GM11168 (cell line): ENCODE results near the gene GPX4.

Experiments used
- in situ Hi-C: fragments of 300-500 bp; cut with MboI; formaldehyde crosslinking; loops from one replicate; pipeline ENCODE4 v1.12.0; 2022; ENCODE audit warnings: low sequenced_read_pairs; ENCODE audit not compliant: unreplicated experiment

GPX4 gene

GRCh38 chr19:1145635-1146411, 42.0 kb downstream of the GPX4 start:
- in situ Hi-C loops = no loop called here

DNA sequence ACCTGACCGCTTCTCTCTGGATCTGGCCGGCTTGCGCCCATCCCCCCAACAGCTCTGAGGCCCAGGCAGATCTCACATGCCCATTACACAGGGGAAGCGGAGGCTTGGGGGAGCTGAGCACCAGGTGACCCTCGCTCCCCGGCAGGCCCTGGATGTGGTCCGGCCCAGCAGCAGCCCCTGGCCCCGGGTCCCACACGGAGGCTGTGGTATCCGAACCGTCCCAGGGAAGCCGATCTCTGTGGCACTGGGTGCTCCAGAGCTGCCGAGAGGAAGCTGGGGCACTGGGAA, 42.6 kb downstream of the GPX4 start:
- in situ Hi-C loops = no loop called here

DNA sequence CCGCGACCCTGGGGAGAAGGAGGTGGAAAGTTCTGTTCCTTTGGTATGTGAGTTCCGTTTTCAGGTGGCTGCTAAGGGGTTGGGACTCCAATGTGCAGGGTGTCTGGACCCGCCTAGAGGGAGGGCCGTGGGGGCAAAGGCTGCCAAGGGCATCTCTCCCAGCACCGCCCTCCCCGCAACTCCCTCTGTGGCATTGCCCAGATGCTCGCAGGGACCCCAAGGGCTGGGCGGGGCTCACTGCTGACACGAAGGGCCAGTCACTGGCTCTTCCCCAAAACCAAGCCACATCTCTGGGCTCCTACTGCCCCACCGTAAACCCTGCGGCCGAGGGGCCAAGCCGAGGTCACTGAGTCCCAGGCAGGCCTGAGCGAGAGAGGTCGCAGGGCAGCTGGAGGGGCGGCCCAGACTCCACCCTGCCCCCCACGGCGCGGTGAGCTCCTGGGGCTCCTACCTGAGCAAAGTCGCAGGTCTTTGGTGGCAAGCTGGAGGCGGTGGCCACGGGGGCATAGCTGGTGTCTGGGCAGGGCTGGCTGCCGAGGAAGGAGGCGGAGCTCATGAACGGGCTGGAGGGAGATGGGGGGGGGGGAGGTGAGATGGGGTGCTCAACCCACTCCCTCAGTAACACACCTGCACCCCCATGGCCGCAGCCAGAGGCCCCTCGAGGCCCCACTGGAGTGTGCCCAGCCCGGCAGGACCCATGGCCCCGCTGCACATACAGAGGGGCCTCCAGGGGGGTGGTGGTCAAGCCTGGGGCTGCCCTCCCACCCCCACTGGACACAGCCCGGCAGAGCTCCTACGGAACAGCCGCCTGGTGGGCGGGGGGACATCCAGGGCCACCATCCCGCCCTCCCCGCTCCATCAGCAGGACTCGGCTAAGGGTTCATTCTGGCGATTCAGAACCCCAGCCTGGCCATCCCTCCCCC, 43.3 kb downstream of the GPX4 start:
- in situ Hi-C loops = no loop called here

DNA sequence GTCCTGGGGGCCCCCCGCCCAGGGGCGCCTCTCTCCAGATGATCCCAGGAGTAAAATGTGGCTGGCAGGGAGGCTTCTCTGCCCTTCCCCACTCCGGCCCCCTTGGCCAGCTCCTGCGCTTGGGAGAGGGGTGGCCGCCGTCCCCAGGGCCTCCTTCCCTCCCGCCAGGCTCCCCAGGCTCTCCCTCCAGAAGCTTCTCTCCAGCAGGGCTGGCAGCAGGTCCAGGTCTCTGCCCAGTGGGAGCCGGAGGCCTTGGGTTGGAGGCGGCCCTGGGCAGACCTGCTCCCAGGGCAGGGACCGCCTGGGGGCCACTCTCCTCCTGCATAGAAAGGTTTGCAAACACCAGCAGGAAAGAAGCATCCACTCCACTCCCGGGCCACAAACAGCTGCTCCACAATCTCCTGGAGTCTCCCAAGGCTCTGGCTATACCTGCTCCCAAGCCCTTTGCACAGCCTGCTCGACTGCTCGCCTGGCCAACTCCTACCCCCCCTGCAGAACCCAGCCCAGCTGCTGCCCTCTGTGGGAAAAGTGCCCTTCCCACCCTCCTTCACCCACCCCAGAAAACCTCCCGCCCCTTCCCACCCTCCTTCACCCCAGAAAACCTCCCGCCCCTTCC, 44.2 kb downstream of the GPX4 start:
- in situ Hi-C loops = no loop called here

DNA sequence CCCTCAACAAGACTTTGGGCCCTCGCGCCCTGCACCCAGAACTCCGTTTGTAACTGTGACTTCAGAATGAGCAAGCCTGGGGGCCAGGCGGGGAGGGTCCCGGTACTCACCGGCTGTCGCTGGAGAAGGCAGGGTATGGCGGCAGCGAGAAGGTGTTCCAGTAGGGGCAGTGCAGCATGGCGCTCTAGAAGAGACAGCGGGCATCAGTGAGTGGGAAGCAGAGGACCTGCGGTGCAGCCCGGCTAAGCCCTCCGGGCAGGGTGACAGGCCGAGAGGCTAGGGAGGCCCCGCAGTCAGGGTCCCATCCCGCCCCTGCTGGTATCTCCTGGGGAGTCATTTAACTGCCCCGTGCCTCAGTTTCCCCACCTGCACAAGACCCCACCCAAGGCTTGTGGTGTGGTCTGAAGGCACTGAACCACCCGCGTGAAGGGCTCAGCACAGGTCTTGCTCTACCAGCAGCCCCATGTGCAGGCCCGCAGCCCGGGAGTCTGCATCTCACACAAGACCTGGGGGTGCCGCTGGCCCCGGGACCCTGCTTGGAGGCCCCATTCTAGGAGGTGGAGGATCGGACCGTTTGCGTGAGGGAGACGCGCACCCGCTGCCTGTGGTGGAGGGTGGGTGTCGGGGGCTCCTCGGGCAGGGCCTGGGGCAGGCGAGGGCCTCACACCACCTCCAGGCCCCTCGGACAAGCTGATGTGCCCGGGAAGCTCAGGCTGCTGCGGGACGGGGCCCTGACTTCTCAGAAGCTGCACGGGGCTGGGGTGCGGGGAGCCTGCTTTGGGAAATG, 45.7 kb downstream of the GPX4 start:
- in situ Hi-C loops = loop anchor here (10.0 kb wide), 1 partner anchor 415 kb away; no protein-coding TSS in a partner anchor

DNA sequence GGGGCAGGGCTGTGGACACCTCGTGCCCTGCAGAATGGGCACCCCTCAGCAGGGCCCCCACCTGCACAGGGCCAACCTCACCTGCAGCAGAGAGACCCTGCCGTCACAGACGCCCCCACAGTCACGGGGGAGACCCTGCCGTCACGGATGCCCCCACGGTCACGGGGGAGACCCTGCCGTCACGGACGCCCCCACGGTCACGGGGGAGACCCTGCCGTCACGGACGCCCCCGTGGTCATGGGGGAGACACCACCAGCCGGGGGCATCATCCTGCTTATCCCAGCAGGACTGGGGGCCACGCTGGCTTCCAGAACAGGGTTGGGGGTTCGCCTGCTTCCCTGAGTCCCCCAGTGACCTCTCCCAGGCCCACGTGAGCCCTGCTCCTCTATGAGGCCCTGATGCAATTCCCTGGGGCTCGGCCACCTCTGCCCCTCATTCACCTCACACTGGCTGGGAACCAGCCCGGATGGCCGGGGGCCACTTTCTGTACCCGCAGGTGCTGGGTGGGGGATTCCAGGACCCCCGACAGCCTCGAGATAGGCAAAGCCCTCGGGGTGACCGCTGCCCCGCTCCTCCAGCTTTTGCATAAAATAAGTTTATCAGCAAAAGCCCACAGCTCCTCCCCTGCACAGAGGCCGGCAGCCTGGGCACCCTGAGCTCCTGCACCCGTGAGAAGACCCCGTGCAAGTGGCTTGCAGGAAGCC, 46.7 kb downstream of the GPX4 start:
- in situ Hi-C loops = loop anchor here (10.0 kb wide), 1 partner anchor 416 kb away; no protein-coding TSS in a partner anchor

DNA sequence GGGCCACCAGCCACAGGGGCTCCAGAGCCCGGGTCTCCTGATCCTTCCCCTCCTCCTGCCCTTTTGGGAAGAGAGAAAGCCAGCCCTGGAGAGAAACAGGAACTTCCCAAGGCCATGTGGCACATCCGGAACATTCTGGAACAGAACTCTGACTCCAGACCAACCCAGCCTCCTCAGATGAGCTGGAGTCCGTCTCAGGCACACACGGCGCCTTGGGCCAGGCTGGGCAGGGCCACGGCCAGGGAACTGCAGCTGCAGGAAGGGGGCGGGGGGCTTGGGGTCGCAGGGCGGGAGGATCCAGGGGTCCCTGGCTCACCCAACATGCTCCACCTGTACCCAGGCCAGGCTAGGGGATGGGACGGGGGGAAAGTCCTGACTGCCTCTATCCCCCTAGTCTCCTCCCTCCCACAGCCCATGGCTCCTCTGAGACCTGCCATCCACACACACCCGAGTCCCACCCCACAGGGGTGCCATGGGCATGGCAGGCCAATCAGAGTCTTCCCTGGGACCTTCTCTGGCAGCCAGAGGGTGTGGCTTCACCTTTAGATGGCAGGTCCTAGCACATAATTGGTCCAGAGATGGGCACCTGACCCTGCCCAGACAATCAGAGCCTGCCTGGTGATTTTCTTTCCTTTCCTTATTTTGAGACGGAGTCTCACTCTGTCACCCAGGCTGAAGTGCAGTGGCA, 47.4 kb downstream of the GPX4 start:
- in situ Hi-C loops = loop anchor here (10.0 kb wide), 1 partner anchor 416 kb away; no protein-coding TSS in a partner anchor

GRCh38 chr19:1151917-1152587, 48.3 kb downstream of the GPX4 start:
- in situ Hi-C loops = loop anchor here (10.0 kb wide), 1 partner anchor 417 kb away; no protein-coding TSS in a partner anchor

GRCh38 chr19:1153891-1154730, 50.3 kb downstream of the GPX4 start:
- in situ Hi-C loops = loop anchor here (10.0 kb wide), 1 partner anchor 419 kb away; no protein-coding TSS in a partner anchor

DNA sequence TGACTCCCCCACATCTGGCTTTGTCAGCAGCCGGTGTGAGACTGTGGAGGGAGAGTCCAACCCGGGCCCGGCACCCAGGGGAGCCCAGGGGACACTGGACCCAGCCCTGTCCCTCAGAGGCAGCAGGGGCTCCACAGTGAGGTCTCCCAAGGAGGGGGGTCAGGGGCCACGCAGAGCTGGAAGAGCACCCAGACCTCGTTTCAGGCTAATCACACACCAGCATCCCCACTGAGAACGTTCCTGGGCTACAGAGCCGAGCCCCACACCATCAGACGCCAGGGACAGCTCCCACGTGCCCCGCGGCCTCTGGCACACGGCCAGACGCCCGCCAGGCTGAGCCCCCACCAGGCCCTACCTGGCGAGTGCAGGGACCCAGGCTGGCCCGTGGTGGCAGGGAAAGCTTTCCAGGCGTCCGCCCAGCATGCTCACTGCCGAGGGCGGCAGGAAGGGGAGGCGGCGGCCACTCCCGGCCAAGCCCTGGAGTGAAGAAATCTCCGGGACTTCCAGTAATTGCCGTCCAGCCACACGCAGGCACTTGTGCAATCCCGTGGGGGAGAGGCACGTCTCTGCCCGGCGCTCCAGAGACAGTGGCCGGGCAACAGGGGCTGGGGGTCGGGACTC, 51.0 kb downstream of the GPX4 start:
- in situ Hi-C loops = loop anchor here (10.0 kb wide), 1 partner anchor 420 kb away; no protein-coding TSS in a partner anchor

- in situ Hi-C loops = loop anchor here (10.0 kb wide), 1 partner anchor 421 kb away; no protein-coding TSS in a partner anchor
Measured at GRCh38 chr19:1155352-1156304, 51.8 kb downstream of the GPX4 start.
